DOHH2 (cell line): ENCODE results near the gene ITGA8.

Experiments used
- EZH2phosphoT487 ChIP-seq: fragments of 200-600 bp; sonication (generic); IDR thresholded peaks from 2 replicates; pipeline ENCODE4 v1.6.1; 2017; ENCODE audit warnings: borderline replicate concordance, mild to moderate bottlenecking, antibody characterized with exemption, low read length, moderate library complexity, mixed read lengths
- TF ChIP-seq, protein P1 (sequence below): fragments of 200-600 bp; sonication (generic); IDR thresholded peaks from one replicate; pipeline ENCODE4 v1.5.1; 2014; ENCODE audit warnings: antibody characterized with exemption, mild to moderate bottlenecking, low read depth, low read length; ENCODE audit not compliant: poor library complexity, severe bottlenecking

GRCh38 chr10:15703944-15704580, 15.7 kb downstream of the ITGA8 start:
- TF ChIP-seq, protein P1, sequence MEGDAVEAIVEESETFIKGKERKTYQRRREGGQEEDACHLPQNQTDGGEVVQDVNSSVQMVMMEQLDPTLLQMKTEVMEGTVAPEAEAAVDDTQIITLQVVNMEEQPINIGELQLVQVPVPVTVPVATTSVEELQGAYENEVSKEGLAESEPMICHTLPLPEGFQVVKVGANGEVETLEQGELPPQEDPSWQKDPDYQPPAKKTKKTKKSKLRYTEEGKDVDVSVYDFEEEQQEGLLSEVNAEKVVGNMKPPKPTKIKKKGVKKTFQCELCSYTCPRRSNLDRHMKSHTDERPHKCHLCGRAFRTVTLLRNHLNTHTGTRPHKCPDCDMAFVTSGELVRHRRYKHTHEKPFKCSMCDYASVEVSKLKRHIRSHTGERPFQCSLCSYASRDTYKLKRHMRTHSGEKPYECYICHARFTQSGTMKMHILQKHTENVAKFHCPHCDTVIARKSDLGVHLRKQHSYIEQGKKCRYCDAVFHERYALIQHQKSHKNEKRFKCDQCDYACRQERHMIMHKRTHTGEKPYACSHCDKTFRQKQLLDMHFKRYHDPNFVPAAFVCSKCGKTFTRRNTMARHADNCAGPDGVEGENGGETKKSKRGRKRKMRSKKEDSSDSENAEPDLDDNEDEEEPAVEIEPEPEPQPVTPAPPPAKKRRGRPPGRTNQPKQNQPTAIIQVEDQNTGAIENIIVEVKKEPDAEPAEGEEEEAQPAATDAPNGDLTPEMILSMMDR: no peak
- TF ChIP-seq EZH2phosphoT487: no peak
